Brain pericyte (primary cell): ENCODE measurements around the gene LIMK1.
A peak's percentile ranks its signal among the peaks of the same experiment; 100 is the strongest.
"Not testable (repeated sequence)": the region's sequence is repeated elsewhere in the genome, so short reads cannot be mapped to it uniquely, and the experiment has no call there.

Experiments used
- DNase-seq: peaks from one replicate; pipeline ENCODE4 v3.0.0-alpha.2; 2012; ENCODE audit warnings: low read depth, low spot score

Gene LIMK1

GRCh38 chr7:74083117-74083876 is at the start of gene LIMK1:
Gene LIMK1 (plus strand): TSS chr7:74083804. CDS start chr7:74083991, 187 bp downstream.
- no peak for DNase-seq

DNA sequence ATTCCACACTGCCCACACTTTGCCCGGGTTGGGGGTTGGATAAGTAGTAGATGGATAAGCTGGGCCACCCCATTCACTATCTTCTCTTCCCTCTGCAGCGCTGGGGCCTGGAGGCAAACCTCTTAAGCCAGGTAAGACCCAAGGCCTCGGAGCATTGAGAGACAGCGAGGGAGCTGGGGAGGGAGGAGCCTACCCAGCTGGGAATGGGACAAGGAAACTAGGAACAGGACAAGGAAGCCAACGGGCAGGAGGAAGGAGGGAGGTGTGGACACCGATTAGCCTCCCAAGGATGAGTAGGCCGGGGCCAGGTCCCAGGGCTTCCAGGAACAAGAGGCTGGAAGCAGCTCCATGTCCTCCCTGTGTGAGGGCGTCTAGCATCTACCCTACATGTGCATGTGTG is 46.0 kb upstream of the LIMK1 start:
- no peak for DNase-seq

GRCh38 chr7:74038194-74038961 is 45.2 kb upstream of the LIMK1 start:
- no peak for DNase-seq

GRCh38 chr7:74039337-74039736 is 44.3 kb upstream of the LIMK1 start:
- DNase-seq = no peak

DNA sequence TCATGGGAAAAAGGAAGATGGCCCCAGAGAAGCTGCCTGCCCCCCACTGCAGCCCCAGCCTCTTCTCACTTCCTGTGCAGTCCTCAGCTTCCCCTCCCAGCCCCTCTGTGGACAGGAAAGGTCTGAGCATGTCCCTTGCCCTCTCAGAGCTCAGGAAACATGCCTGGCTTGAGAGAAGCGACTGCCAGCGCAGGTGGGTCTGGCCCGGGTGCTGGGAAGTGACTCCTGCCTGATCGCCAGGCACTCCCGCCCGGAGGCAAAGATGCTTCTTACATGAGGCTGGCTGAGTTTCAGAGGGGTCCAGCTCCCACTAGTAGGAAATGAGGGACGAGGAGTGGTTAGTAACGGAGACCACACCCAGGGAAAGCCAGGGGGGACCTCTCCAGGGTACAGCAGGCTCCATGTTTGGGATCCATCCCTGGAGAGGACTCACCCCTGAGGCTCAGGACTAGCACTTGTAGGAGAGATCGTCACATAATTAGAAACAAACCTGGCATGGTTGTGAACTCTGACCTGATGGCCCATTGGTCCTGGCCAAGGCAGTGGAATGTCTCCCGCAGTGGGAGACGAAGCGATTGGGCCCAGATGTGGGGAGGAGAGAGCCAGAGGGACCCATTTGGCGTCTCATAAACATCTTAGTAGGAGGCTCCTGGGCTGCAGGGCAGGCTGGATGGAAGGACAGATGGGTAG is 43.4 kb upstream of the LIMK1 start:
- no peak for DNase-seq

DNA sequence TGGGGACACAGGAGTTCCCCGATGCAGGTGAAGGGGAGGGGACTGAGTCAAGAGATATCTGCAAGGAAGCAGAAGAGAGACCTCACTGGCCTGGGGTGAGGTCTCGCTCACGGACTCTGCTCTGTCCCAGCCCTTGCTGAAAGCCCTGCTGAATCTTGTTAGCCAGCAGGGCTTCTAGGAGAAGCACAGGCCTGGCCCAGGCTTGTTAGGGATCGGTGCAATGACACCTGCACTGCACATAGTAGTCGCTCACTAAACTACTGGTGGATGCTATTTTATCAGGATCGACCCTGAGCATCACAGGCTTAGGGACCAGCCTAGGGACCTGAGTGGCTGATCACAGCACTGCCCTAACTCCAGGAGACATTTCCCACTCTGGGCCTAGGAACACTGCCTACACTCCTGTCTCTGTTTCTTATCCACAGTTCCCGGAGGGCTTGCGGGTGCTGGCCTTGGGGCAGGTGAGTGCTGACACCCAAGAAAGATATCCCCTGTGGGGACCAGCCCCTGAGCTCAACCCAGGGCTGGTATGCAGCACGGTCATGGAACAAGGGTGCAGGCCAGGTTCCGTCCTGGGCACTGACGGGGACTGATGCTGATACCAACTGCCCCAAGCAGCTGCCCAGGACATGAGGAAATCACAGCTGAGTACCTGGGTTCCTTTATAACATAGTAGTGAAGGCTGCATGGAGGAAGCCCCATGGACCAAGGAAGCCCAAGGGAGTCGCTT is 42.6 kb upstream of the LIMK1 start:
- DNase-seq = no peak

GRCh38 chr7:74042746-74043522 is 40.7 kb upstream of the LIMK1 start:
- no peak for DNase-seq

DNA sequence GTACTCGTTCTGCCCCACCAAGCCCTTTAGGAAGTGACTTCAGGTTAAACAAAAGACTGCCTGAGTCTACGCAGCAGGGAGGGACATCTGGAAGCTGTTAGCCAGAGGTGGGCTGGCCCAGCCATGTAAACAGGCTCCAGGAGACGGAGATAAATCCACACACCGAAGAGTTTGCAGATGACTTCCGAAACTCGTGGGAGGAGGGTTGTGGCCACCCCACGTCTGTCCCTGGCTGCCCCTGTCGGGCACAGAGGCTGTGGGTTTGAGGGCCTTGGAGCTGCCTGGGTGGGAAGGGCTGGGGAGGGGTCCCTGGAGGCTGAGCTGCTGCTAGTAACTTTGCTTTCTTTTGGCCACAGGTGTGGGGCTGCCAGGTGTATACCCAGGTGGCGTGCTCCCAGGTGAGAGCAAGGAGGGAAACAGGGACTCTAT is 40.1 kb upstream of the LIMK1 start:
- peak; percentile 73 for DNase-seq

DNA sequence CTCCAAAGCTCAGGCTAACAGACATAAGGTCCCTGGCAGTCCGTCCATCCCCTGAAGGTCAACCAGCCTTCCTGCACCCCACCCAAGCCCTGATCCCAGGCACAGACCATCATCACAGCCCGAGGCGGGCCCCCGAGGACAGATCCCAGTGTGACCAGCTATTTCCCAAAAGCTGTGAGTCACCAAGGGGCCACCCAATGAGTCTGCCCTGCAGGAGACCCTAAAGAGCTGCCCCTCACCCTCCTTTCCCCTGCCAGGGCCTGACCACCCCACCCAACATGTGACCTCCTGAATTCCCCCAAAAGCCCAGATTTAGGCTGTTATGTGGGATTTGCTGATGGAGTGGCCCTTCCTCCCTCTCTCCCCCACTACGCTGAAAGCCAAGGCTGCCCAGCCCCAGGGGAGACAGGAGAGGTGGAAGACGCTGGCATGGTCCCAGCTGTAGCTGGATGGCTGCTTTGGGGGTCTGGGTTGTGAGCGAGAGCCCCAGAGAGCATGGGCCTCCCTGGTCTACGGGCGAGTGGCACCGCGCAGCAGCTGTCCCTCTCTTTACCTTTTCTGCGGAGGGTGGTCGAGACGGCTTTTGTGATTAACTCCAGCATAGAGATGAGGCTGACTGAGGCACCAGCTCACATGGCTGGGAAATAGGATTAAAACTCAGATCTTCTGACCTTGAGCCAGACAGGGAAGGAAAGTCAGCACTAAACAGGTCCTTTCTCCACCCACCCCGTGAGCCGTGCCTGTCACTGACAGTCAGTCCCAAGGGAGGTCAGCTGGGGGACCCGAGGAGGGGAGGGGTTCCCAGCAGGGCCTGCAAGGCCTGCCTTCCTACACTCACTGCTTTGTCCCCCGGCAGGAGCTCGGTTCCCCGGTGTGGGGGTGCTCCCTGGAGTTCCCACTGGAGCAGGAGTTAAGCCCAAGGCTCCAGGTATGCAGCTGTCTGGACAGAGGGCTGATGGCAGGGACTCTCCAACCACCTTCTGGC is 38.9 kb upstream of the LIMK1 start:
- DNase-seq = no peak

DNA sequence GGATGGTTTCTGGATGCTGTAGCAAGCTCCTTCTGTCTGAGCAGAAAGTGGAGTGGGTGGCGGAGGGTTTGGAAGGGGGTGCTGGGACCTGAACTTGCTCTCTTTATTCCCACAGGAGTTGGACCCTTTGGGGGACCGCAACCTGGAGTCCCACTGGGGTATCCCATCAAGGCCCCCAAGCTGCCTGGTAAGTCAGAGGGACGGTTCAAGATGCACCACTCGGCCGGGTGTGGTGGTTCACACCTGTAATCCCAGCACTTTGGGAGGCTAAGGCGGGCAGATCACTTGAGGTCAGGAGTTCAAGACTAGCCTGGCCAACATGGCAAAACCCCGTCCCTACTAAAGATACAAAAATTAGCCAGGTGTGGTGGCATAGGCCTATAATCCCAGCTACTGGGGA is 37.0 kb upstream of the LIMK1 start:
- not testable (repeated sequence) for DNase-seq

GRCh38 chr7:74047804-74048380 is 35.7 kb upstream of the LIMK1 start:
- DNase-seq = no peak

- no peak for DNase-seq
Measured at GRCh38 chr7:74048999-74049599, 34.5 kb upstream of the LIMK1 start.

DNA sequence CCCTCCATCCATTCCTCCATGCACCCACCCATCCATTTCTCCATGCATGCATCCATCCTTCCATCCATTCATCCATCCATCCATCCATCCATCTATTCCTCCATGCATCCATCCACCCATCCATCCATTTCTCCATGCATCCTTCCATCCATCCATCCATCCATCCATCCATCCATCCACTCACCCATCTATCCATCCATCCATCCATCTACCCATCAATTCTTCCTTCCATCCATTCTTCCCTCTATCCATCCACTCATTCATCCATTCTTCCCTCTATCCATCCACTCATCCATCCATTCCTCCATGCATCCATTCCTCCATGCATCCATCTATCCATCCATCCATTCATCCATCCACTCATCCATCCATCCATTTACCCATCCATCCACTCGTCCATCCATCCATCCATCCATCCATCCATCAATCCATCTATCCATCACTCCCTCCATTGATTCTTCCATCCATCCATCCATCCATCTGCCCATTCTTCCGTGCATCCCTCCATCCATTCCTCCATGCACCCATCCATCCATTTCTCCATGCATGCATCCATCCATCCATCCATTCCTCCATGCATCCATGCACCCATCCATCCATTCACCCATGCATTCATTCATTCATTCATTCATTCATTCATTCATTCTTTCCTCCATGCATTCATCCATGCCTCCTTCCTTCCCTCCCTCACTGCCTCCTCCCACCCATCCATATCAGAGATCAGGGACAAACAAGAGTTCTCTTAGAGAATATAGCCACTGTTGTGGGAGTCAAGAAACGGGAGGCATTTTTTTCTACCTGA is 33.4 kb upstream of the LIMK1 start:
- DNase-seq = no peak

DNA sequence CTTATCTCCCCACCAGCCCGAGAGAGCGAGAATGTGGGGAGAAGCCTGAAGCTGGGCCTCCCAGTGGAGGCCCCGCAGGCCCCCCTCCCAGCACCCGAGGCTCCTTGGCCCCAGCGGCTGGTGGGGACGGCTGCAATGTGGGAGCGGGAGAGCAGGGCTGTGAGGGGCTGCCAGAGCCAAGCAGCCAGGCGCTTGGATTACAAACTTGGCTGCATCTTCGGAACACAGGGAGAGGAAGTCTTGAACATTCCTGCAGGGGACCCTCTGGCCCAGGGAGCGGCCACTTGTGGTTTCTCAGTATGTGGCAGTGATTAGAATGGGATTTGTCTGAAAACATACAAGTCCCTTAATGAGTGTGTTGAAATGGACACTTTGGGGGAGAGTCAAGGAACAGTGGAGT is 32.4 kb upstream of the LIMK1 start:
- DNase-seq = no peak

DNA sequence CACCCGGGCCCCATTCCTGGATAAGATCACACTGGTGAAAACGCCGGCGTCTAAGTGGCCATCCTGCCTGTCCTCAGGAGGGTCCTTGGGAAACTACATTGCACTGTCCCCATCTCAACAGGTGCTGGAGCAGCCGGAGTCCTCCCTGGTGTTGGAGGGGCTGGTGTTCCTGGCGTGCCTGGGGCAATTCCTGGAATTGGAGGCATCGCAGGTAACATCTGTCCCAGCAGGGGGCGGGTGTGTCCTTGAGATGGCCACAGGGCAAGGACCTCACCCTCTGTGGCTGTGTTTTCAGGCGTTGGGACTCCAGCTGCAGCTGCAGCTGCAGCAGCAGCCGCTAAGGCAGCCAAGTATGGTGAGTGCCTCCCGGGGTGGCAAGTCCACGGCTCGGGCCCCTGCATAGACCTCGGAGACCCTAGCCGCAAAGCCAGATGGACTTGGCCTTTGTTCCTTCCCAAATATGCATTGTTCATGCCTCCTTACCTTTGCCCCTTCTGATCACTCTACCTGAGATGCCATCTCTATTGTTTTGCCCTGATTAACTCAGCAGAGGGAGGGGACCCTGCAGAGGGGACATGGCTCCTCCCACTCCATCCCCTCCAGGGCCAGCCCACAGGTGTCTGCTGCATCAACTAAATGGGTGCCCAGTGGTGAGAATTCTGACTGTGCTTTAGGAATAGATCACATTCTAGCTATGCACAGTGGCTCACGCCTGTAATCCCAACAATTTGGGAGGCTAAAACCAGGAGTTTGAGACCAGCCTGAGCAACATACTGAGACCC is 31.8 kb upstream of the LIMK1 start:
- DNase-seq = no peak

- no peak for DNase-seq
Measured at GRCh38 chr7:74052628-74053027, 31.0 kb upstream of the LIMK1 start.

DNA sequence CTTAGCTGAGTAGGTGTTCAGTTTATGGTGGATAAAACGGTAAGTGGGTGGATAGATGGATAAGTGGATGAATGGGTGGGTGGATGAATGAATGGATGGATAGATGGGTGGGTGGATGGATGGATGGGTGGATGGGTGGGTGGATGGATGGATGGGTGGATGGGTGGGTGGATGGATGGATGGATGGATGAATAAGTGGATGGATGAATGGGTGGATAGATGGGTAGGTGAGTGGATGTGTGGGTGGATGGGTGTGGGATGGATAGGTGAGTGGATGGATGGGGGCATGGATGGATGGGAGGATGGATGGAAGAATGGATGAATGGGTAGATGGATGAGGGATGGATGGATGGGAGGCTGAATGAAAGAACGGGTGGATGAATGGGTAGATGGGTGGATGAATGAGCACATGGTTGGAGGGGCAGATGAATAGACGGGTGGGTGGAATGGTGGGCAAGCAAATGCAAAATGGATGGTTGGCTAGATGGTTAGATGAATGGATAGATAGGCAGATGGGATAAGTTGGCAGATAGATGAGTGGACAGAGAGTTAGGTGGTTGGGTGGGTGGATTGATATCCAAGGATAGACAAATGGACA is 29.9 kb upstream of the LIMK1 start:
- DNase-seq = no peak
